GM10266 (cell line): ENCODE results near the gene RAB2B.
A peak's percentile ranks its signal among the peaks of the same experiment; 100 is the strongest.

ENCODE experiments used
- DNase-seq: peaks from one replicate; pipeline ENCODE4 v3.0.0; 2012; ENCODE audit errors: extremely low spot score
- CTCF ChIP-seq: IDR thresholded peaks from 2 replicates; pipeline ENCODE4 v1.5.1; 2012; ENCODE audit warnings: mild to moderate bottlenecking, low read depth; ENCODE audit not compliant: control insufficient read depth, insufficient read depth; ENCODE audit errors: missing control alignments

Gene RAB2B

DNA sequence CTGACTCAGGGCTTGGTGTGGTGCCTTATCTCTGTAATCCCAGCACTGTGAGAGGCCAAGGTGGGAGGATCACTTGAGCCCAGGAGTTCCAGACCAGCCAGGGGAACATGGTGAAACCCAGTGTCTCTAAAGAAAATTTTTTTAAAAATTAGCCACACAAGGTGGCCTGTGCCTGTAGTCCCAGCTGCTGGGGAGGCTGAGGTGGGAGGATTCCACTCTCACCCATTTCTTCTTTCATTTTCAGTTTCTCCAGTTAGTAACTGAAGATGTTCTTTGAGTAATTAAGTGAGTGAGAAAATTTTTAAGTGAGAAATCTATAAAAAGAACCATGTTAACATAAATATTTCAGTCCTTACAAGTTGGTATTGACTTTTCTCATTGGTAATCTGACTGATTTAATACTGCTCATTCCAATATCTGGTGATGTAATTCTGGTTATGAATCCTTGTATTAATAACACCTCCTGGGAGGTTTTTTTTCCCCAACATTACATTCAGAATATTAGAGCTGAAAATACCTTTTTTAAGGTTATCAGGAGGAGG is 28.3 kb upstream of the RAB2B start:
- no peak for TF ChIP-seq CTCF
- DNase-seq: peak; percentile 37

- no peak for DNase-seq
- no peak for TF ChIP-seq CTCF
Observed at GRCh38 chr14:21503376-21503775, 26.6 kb upstream of the RAB2B start.

- TF ChIP-seq CTCF: no peak
Observed at GRCh38 chr14:21501568-21501967, 24.8 kb upstream of the RAB2B start.

DNA sequence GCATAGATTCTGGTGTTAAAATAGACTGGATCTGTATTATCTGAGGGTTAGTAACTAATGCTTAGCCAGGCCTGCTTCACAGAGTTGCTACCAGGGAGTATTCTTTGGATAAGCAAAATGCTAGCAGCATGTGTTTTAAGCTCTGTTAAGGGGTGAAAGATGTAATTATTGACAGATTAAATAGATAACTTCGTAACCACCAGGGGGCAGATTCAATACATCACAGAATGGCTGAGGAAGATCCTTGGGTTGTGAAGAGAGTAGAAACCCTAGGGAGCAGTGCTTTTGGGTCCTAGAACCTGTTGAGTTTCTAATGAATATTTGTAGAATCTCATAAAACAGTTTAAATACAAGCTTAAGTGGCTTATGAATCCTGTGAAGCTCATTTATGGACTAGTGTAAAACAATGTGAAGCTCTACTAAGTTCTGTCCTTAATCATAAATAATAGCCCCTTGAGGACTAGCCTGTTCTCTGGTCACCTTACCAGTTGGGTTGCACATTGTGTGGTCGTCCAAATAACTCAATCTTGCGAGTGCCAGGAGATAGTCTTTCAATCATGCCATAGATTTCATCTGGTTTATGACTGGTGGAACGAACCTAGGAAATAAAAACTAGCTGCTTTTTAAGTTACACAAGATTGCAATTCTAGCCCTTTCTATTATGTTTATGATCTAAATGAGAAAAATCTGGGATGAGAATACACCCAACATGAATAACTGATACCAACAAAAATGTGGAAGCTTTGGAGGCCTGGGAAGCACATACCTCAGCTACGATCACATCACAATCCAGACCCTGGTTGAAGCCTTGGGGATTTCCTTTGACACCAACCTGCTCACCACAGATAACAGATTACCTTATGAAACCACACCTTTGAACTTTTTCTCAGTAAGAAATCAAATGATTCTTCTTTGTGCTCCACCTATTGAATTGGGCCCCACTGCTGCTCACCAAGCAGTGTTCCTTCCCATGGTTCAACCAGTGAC is 22.1 kb upstream of the RAB2B start:
- peak; percentile 37 for DNase-seq
- TF ChIP-seq CTCF: peak; percentile 33

More at GRCh38 chr14:21501568-21501967, 24.8 kb upstream of the RAB2B start:
- DNase-seq: no peak

DNA sequence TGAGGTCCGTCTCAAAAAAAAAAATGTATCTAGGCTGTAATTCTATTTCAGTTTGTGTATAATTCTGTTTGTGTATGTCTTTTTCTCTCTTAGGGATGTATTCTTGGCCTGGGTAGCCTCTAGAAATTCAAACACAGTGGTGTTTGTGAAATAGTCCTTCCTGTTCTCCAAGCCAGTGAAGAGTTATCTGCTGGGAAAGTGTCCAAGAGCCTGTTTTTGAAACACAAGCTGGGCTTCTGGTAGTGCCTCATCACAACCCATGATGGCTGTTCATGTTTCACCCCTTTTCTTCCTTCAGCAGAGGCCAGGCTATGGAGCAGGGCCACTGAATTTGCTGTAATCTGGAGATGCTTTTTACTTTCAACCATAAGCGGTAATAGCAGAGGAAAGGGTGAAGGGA is 19.7 kb upstream of the RAB2B start:
- TF ChIP-seq CTCF: no peak
- DNase-seq: no peak

- no peak for DNase-seq
- no peak for TF ChIP-seq CTCF
Observed at GRCh38 chr14:21494902-21495762, 18.4 kb upstream of the RAB2B start.

GRCh38 chr14:21486640-21487087 is 9.9 kb upstream of the RAB2B start:
- DNase-seq: no peak
- no peak for TF ChIP-seq CTCF
